Fibroblast of skin of right biceps (primary cell): ENCODE results near the gene HOXD13.
A peak's percentile ranks its signal among the peaks of the same experiment; 100 is the strongest.

ENCODE experiments used
- DNase-seq: peaks from one replicate; pipeline ENCODE4 v3.0.0-alpha.2; 2013

HOXD13 gene

DNA sequence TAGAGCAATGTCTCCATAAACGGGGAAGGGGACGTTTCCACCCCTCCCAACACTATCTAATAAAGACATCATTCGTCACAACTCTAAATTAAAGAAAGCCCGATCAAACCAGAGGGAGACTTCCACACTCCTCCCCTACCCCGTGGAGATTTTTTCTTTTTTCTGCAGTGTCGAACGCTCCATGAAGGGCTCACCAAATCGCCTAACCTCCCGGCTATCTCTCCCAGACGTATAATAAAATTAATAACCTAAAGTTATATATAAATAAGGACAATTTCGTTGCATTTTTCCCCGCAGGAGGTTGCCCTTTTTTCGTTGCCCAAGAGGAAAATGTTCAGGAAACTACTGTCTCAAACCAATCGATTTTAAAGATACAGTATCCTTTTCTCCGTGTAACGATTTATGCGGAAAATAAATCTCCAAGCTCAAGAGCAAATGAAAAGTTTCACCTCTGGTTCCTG lies 11.1 kb upstream of the HOXD13 start:
- DNase-seq: no peak

- DNase-seq: no peak
Measured at GRCh38 chr2:176081837-176082524, 10.5 kb upstream of the HOXD13 start.

DNA sequence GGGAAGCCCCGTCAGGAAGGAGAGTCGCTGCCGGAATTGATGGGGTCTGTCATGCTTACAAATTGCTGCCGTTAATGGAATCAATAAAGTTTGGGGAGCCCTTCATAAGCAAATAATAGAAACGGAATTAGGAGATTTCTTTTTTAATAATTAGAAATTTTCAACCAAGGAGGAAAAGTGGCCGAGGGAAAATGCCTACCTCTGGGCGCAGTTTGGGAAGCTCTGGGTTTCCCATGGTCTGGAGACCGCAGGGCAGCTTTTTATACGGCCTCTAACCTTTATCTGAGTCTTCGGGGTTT lies 10.0 kb upstream of the HOXD13 start:
- DNase-seq: no peak

DNA sequence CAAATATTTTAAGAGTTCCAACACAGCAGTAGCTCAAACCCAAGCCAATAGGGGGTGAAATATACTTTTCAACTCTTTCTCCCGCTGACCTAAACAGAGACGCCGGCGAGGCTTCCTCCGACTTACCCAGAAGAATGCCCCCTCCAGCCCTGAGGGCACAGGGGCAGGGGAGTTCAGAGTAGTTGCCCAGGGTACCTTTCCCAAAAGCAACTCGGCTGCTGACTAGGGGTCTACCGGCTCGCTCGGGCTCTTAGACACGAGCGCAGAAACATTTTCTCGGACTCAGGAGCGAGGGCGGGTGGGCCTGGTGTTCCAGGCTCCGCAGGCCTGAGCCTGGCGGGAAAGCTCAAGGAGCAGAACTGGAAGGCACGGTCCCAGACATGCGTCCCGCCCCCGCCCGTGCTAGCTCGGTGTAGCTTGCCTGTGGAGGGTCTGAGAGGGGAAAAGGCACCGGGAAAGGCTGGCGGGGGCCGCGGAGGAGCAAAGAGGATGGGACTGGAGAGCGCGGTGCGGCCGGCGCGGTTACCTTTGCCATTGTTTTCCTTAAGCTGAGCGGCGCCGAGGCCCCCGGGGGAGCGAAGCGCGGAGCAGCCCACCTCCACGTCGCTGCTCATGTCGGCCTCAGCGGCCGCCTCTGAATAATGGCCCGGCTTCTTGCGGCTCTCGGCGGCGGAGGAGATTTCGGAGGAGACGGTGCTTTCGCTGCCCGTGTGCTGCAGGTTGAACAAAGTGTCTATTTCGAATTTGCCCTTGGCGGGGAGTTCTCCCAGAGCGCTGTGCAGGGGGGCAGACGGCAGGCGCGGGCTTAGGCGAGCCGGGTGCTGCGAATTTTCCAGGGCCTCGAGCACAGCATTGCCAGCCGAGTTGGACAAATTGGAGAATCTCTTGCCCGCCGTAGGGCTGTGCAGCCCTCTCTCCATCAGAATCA lies 9.4 kb upstream of the HOXD13 start:
- DNase-seq: no peak

DNA sequence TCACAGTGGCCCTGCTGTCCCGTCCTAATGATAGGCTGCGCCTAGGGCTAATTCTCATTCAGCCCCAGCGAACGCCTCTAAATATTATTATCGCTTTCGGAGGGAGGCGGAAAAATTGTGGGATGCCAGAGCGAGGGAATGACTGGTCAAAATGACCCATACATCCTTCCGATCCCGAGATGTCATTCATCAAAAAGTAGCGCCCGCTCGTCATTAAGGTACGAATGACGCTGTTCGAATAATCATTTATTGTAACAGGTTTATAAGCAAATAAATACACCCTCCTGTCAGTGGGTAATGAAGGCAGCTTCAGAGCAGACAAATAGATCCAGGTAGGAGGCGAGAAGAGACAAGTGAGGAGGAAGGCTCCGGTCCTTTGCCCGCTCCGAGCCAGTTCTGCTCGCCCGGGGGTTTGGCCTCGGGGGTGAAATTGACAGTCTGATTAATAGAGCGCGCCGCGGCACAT lies 8.7 kb upstream of the HOXD13 start, which contains the start of gene EVX2:
Gene EVX2, minus strand, starts transcription at position 167 of the 466 bp plus-strand sequence. CDS start 186 bp downstream, outside the sequence.
- no peak for DNase-seq

DNA sequence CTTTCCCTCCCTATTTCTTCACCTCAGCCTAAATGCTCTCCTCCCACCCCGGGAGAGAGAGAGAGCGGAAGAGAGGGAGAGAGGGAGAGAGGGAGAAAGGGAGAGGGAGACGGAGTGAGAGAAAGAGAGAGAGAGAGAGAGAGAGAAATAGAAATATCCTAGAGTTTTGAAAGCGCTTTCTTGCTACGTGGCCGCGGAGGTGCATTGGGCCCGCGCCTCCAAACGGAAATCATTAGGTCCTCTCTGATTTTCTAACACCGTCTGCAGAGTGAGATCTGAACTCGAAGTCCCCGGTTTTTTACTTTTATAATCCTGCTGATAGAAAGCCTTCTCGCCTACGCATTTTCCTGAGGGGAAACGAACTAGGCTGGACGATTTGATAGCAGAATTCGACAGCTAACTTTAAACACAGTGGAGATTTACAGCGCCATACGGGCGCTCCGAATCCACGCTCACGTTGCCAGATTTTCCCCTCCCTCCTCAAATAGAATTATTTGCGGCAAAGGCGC lies 7.9 kb upstream of the HOXD13 start:
- DNase-seq: no peak

GRCh38 chr2:176085120-176085788 lies 7.3 kb upstream of the HOXD13 start:
- no peak for DNase-seq

- no peak for DNase-seq
Measured at GRCh38 chr2:176085861-176086771, 6.4 kb upstream of the HOXD13 start.

DNA sequence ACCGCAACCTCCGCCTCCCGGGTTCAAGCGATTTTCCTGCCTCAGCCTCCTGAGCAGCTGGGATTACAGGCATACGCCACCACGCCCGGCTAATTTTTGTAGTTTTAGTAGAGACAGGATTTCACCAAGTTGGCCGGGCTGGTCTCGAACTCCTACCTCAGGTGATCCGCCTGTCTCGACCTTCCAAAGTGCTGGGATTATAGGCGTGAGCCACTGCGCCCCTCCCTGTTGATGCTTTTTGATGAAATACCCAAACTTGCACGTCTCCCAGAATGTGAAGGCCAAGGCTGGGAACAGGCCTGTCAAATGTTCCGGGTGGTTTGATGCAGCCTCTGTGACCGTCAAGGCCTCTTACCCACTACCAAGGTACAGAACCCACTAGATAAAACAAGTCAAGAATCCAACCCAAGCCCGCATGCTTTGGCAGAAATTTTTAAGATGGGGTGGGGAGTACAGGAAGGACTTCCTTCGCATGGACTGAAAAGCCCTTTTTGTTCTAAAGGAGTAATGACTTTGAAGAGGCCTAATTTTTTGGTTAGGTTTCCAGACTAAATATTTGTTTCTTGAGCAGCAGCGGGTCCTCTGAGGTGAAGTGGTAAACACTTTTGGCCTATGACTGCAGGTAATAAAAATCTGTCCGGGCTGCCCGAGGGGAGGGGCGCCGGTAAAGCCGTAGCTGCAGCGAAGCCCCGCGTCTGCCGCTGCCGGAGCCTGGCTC lies 5.0 kb upstream of the HOXD13 start:
- no peak for DNase-seq

- peak; percentile 47 for DNase-seq
Measured at GRCh38 chr2:176088048-176088936, 4.2 kb upstream of the HOXD13 start.

- DNase-seq: no peak
Measured at GRCh38 chr2:176088937-176089842, 3.3 kb upstream of the HOXD13 start.

DNA sequence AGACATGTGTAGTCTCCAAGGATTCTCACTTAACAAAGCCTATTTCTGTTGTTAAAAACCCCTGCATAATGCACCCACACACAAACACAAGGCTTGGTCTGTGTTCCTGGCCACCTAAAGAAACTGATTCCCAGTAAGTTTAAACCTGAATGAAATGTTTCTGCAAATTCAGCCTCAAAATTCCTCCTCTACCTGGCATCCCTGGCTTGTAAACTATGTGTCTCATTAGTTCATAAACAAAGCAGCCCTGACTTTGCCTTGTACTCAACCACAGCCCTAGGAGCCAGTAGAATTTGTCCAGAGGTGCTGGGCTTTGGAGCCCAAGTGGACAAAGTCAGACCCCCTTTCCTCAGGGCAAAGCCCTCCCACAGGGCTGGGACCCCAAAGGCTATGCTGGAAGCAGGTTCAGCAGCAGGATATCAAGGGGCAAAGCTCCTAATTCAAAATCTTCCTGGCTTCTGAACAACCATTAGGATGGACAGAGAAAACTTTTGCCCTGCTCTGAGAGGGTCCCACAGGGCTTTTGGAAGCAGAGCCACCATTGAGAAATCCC lies 2.6 kb upstream of the HOXD13 start:
- no peak for DNase-seq

DNA sequence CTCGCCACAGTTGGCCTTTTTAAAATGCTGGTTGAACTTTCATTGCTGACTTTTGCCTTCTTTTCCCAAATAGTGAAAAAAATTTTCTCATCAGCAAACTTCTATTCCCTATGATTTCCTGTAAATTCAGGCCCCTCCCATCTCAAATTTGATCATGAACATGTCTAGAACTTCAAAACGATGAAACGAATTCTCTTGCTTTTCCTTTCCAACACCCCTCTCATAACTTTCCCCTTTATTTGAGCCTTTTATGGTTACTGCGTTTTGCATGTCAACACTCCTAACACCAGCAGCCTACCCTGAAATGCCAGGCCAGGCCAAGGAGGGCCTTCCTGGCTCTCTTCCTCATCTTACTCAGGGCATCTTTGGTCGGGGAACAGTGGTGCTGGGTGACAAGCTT lies 1.7 kb upstream of the HOXD13 start:
- DNase-seq: no peak

DNA sequence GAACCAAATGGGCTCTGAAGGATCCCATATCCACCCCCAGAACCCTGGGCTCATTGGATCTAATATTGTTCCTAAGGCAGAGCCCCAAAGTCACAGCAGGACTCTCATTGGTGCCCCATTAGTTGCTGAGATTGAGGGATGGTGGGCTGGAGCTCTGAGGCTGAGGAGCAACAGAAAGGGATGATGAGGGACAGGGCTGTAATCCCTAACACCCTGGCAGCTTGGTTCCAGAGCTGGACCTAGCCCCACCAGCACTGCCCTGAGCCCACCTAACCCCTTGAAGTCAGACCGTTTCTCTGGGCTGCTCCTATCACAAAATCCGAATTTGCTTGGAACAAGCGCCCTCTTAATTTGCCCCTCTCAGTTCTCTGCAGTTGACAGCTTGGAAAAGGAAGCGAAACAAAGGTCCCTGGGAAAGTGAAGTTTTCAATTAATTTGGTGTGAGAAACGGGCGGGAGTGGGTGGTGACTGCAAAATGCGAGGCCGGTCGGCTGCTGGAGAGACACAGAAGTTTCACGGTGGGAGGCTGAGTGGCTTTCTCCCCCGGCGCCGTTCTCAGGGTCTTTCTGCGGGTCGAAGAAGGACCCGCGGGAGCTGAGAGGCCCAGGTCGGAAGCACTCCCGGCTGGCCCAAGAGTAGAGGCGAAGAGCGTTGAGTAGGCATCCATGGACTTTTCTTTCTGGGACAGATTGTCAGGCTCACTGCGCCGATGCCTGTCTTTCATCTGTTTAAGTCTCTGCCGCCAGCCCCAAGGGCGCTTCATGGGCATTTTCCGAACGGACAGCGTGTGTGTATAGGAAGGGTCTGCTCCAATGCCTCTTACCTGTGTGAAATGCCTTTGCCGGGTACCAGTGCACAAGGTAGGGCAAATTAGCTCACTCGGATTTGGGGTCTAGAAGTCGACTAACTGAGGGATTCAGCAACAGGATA lies 927 bp upstream of the HOXD13 start:
- DNase-seq: no peak

DNA sequence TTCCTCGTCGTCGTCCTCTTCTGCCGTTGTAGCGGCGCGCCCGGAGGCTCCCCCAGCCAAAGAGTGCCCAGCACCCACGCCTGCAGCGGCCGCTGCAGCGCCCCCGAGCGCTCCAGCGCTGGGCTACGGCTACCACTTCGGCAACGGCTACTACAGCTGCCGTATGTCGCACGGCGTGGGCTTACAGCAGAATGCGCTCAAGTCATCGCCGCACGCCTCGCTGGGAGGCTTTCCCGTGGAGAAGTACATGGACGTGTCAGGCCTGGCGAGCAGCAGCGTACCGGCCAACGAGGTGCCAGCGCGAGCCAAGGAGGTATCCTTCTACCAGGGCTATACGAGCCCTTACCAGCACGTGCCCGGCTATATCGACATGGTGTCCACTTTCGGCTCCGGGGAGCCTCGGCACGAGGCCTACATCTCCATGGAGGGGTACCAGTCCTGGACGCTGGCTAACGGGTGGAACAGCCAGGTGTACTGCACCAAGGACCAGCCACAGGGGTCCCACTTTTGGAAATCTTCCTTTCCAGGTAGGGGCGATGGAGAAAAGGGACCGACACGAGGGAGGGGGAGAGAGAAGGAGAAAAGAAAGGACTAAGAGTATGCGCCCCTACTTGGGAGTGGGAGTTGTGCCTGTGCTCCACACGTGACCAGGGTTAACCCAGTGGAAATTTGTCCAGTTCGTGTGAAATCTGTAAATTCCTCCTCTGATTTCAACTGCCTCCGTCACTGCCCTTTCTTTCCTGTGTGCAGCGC lies 800 bp downstream of the HOXD13 start:
- no peak for DNase-seq

DNA sequence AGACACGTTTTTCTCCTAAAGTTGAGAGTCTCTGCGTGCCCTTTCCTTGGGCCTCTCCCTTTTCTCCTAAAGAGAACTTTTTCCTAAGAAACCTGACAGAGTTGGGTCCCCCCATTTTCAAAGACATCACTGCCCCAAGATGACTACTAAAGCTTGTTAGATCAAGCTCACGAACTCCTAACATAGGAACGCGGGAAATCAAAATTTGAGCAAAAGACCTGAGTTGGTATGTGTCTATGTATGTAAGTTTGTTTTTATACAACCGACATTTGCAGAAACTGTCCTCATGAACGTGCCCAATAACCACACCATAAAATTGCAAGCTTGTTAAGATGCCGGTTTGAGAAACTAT lies 1.4 kb downstream of the HOXD13 start:
- no peak for DNase-seq

GRCh38 chr2:176094349-176094748 lies 1.8 kb downstream of the HOXD13 start:
- DNase-seq: no peak
